Endometrial microvascular endothelial cells (primary cell): Measurements from ENCODE around the gene RIN3. TPM values are rescaled to one million over a fixed set of nuclear protein-coding genes. Genes with fewer than 3 reads are reported as not detected.

ENCODE experiments used
- in situ Hi-C: cut with HindIII; loops from 2 replicates; pipeline ENCODE4 v1.10.0; 2017; ENCODE audit warnings: low sequenced_read_pairs, low pct_unique_long_range_greater_than_20kb; ENCODE audit errors: inconsistent ontology term
- total RNA-seq: library from RNA; depleted of rRNA; stranded (reverse); fragments of >200 nt; gene quantifications from one replicate; pipeline ENCODE4 v1.2.3, GENCODE V29; 2015; ENCODE audit errors: inconsistent ontology term

The RIN3 gene
- total RNA-seq, 1 donor from 2014 or later, result 2.0 TPM

- in situ Hi-C loops, result no loop called here
Observed at GRCh38 chr14:92601757-92602417, 88.3 kb downstream of the RIN3 start.

GRCh38 chr14:92603309-92604242 is 90.0 kb downstream of the RIN3 start:
- in situ Hi-C loops, result no loop called here

GRCh38 chr14:92605274-92605940 is 91.8 kb downstream of the RIN3 start:
- in situ Hi-C loops, result no loop called here

GRCh38 chr14:92607251-92607650 is 93.7 kb downstream of the RIN3 start:
- in situ Hi-C loops, result no loop called here

GRCh38 chr14:92607702-92608429 is 94.3 kb downstream of the RIN3 start:
- in situ Hi-C loops, result no loop called here

- in situ Hi-C loops, result no loop called here
Observed at GRCh38 chr14:92609955-92610354, 96.4 kb downstream of the RIN3 start.

- in situ Hi-C loops, result no loop called here
Observed at GRCh38 chr14:92610849-92611271, 97.3 kb downstream of the RIN3 start.

GRCh38 chr14:92613008-92613658 is 99.6 kb downstream of the RIN3 start:
- in situ Hi-C loops, result no loop called here

- in situ Hi-C loops, result no loop called here
Observed at GRCh38 chr14:92613681-92614260, 100.2 kb downstream of the RIN3 start.

- in situ Hi-C loops, result no loop called here
Observed at GRCh38 chr14:92615451-92615850, 101.9 kb downstream of the RIN3 start.

- in situ Hi-C loops, result no loop called here
Observed at GRCh38 chr14:92616178-92616577, 102.6 kb downstream of the RIN3 start.

GRCh38 chr14:92617581-92617980 is 104.0 kb downstream of the RIN3 start:
- in situ Hi-C loops, result no loop called here

- in situ Hi-C loops, result no loop called here
Observed at GRCh38 chr14:92619671-92620456, 106.3 kb downstream of the RIN3 start.

GRCh38 chr14:92622311-92622710 is 108.7 kb downstream of the RIN3 start:
- in situ Hi-C loops, result no loop called here

- in situ Hi-C loops, result no loop called here
Observed at GRCh38 chr14:92624764-92625163, 111.2 kb downstream of the RIN3 start.

GRCh38 chr14:92625213-92625612 is 111.6 kb downstream of the RIN3 start:
- in situ Hi-C loops, result no loop called here

- in situ Hi-C loops, result no loop called here
Observed at GRCh38 chr14:92626041-92626440, 112.5 kb downstream of the RIN3 start.
